Esophagus squamous epithelium (tissue), 5 donors: ENCODE measurements around the gene ZMYND19. TPM values are rescaled to one million over a fixed set of nuclear protein-coding genes. Genes with fewer than 3 reads are reported as not detected.
"Not testable (repeated sequence)": the region's sequence is repeated elsewhere in the genome, so short reads cannot be mapped to it uniquely, and the experiment has no call there.

Source experiments
- DNase-seq: peaks from one replicate; lab custom pipeline; 2025; lab: John Stamatoyannopoulos, UW
- H3K27ac ChIP-seq, 4 donors: fragments of 200-600 bp; sonication (generic); one replicate each; pipeline ENCODE4 v1.5.1; 2016 to 2019; ENCODE audit warnings: mild to moderate bottlenecking in 1 of 4
- H3K27me3 ChIP-seq, 4 donors: fragments of 200-600 bp; sonication (generic); 1 replicate in 3 of 4; 2 replicates in 1 of 4; pipeline versions ENCODE4 v1.5.1 to v1.6.0; 2017 to 2021; ENCODE audit warnings: antibody characterized with exemption in 1 of 4
- H3K36me3 ChIP-seq, 3 donors: fragments of 200-600 bp; sonication (generic); one replicate each; pipeline ENCODE4 v1.5.1; 2016 to 2019
- H3K4me1 ChIP-seq, 3 donors: fragments of 200-600 bp; sonication (generic); one replicate each; pipeline ENCODE4 v1.5.1; 2017 to 2019
- H3K4me3 ChIP-seq, 4 donors: fragments of 200-600 bp; sonication (generic); 1 replicate in 3 of 4; 2 replicates in 1 of 4; pipeline ENCODE4 v1.5.1; 2016 to 2019; ENCODE audit warnings: mild to moderate bottlenecking in 2 of 4, moderate library complexity in 1 of 4
- H3K9me3 ChIP-seq, 3 donors: fragments of 200-600 bp; sonication (generic); one replicate each; pipeline ENCODE4 v1.5.1; 2016 to 2019
- CTCF ChIP-seq, 6 experiments: fragments of 450-650 bp in 4 of 6; fragments of 200-600 bp in 2 of 6; sonication (generic) in 2 of 6; IDR thresholded peaks; one replicate each; pipeline ENCODE4 v1.5.1; 2016 to 2019; ENCODE audit warnings: antibody characterized with exemption in 6 of 6, mild to moderate bottlenecking in 4 of 6, moderate library complexity in 4 of 6
- POLR2A ChIP-seq, 4 donors: fragments of 450-650 bp; IDR thresholded peaks; one replicate each; pipeline ENCODE4 v1.6.1; 2017; ENCODE audit warnings: antibody characterized with exemption in 4 of 4, mild to moderate bottlenecking in 4 of 4, moderate library complexity in 3 of 4
- WGBS, 2 donors: methylation state at CpG; one replicate each; pipeline ENCODE4 v1.1.5; 2018; 5-methylcytosine and 5-hydroxymethylcytosine counted together
- intact Hi-C: fragments of 100-400 bp; cut with DNase I; formaldehyde crosslinking; loops from one replicate; pipeline ENCODE4 v1.15.0; 2022
- total RNA-seq, 4 donors: library from RNA; depleted of rRNA; stranded (reverse); fragments of >200 nt; gene quantifications; one replicate each; pipeline ENCODE4 v1.1.0, GENCODE V29; 2016
- donor health status: DM: yes; HTN: yes; CAD: no.

ZMYND19 gene
- total RNA-seq, 4 donors from 2014 or later, result 17.5 to 28.8 (median 25.2) TPM

- no peaks in the 10 kb centered on the region for H3K4me1 ChIP-seq
- no peaks in the 10 kb centered on the region for H3K27me3 ChIP-seq
- 92 to 97% methylated on average over 5 of the region's 5 CpGs for WGBS, 2 donors
- H3K9me3 ChIP-seq, result no peaks in the 10 kb centered on the region
- no peak for DNase-seq
- H3K27ac ChIP-seq, result no peak overlapping the region
- intact Hi-C loops, result no loop called here
- H3K4me3 ChIP-seq, result no peak overlapping the region
- peaks cover 13 to 57% (median 19%) of the 10 kb centered on the region in 3 donors for H3K36me3 ChIP-seq
- TF ChIP-seq CTCF (IDR thresholded peaks at IDR 0.05) (no peak), POLR2A (IDR thresholded peaks at IDR 0.05) (no peak)
Measured at GRCh38 chr9:137569609-137570203, 20.6 kb downstream of the ZMYND19 start.

- intact Hi-C loops, DNase-seq, H3K4me3 ChIP-seq, H3K27me3 ChIP-seq, H3K4me1 ChIP-seq, H3K9me3 ChIP-seq, H3K27ac ChIP-seq: not testable (repeated sequence)
- peaks cover 17 to 57% (median 24%) of the 10 kb centered on the region in 3 donors for H3K36me3 ChIP-seq
- 86 to 88% methylated on average over 2 to 4 of the region's 5 CpGs for WGBS, 2 donors
Measured at GRCh38 chr9:137568445-137568844, 21.9 kb downstream of the ZMYND19 start.

- intact Hi-C loops, result no loop called here
- Histone ChIP-seq H3K4me3 (no peak overlapping the region), H3K27me3 (no peaks in the 10 kb centered on the region), H3K27ac (no peak overlapping the region), H3K4me1 (no peaks in the 10 kb centered on the region), H3K36me3 (peaks cover 9 to 52% (median 10%) of the 10 kb centered on the region in 3 donors), H3K9me3 (no peaks in the 10 kb centered on the region)
- 90 to 94% methylated on average over 7 to 11 of the region's 18 CpGs for WGBS, 2 donors
- TF ChIP-seq POLR2A (IDR thresholded peaks at IDR 0.05) (no peak), CTCF (IDR thresholded peaks at IDR 0.05) (no peak)
- no peak for DNase-seq
Measured at GRCh38 chr9:137564817-137565411, 25.4 kb downstream of the ZMYND19 start.

GRCh38 chr9:137564134-137564533 is 26.2 kb downstream of the ZMYND19 start:
- Histone ChIP-seq H3K36me3 (peaks cover 9 to 60% (median 10%) of the 10 kb centered on the region in 3 donors), H3K27ac (no peak overlapping the region), H3K9me3 (no peaks in the 10 kb centered on the region), H3K27me3 (no peaks in the 10 kb centered on the region), H3K4me1 (no peaks in the 10 kb centered on the region), H3K4me3 (no peak overlapping the region)
- no peak for TF ChIP-seq CTCF (IDR thresholded peaks at IDR 0.05)
- TF ChIP-seq POLR2A (IDR thresholded peaks at IDR 0.05), result no peak
- 84 to 92% methylated on average over 10 of the region's 10 CpGs for WGBS, 2 donors
- DNase-seq, result no peak
- intact Hi-C loops, result no loop called here

- no peak for TF ChIP-seq CTCF (IDR thresholded peaks at IDR 0.05)
- TF ChIP-seq POLR2A (IDR thresholded peaks at IDR 0.05), result no peak
- H3K4me3 ChIP-seq, result no peak overlapping the region
- H3K27me3 ChIP-seq, result no peaks in the 10 kb centered on the region
- no peaks in the 10 kb centered on the region for H3K9me3 ChIP-seq
- DNase-seq, result no peak
- peaks cover 6 to 86% (median 26%) of the 10 kb centered on the region in 3 donors for H3K36me3 ChIP-seq
- H3K4me1 ChIP-seq, result peaks cover 0 to 21% (median 0%) of the 10 kb centered on the region in 3 donors
- intact Hi-C loops, result no loop called here
- 88 to 96% methylated on average over 4 of the region's 4 CpGs for WGBS, 2 donors
- no peak overlapping the region for H3K27ac ChIP-seq
Measured at GRCh38 chr9:137558127-137558526, 32.2 kb downstream of the ZMYND19 start.
